Activated naive CD4-positive, alpha-beta T cell treated with anti-CD3 and anti-CD28 coated beads for 36 hours (primary cell): ENCODE measurements around the gene AKAP10. TPM values are rescaled to one million over a fixed set of nuclear protein-coding genes. Genes with fewer than 3 reads are reported as not detected.
"Not testable (repeated sequence)": the region's sequence is repeated elsewhere in the genome, so short reads cannot be mapped to it uniquely, and the experiment has no call there.

ENCODE experiments used
- CTCF ChIA-PET: fragments of 350-600 bp; sonication (Branson Sonifier 250); formaldehyde crosslinking; loops from one replicate; lab custom pipeline; 2021; ENCODE audit warnings: antibody characterized with exemption; lab: Charles Lee
- DNase-seq: peaks from one replicate; pipeline ENCODE4 v3.0.0-alpha.2; 2020
- H3K27ac Mint-ChIP-seq: one replicate; pipeline ENCODE4 v1.8.0; 2021; ENCODE audit warnings: mild to moderate bottlenecking, mixed read lengths
- H3K27me3 Mint-ChIP-seq: one replicate; pipeline ENCODE4 v1.8.0; 2021; ENCODE audit warnings: low read depth, mixed read lengths
- H3K36me3 Mint-ChIP-seq: one replicate; pipeline ENCODE4 v1.8.0; 2021; ENCODE audit warnings: low read depth, mixed read lengths
- H3K4me1 Mint-ChIP-seq: one replicate; pipeline ENCODE4 v1.8.0; 2021; ENCODE audit warnings: low read depth, mixed read lengths
- H3K4me3 Mint-ChIP-seq: one replicate; pipeline ENCODE4 v1.8.0; 2021; ENCODE audit warnings: mild to moderate bottlenecking, moderate library complexity, mixed read lengths
- H3K9me3 Mint-ChIP-seq: one replicate; pipeline ENCODE4 v1.8.0; 2021; ENCODE audit warnings: mixed read lengths
- intact Hi-C: fragments of 100-400 bp; cut with micrococcal nuclease; formaldehyde crosslinking; loops from one replicate; pipeline ENCODE4 v1.15.1; 2023
- total RNA-seq, 2 experiments: library from RNA; stranded (reverse); gene quantifications; one replicate each; pipeline ENCODE4 v1.2.3, GENCODE V29; 2021

The AKAP10 gene
- total RNA-seq, 2 experiments from 2014 or later: 30.3 to 30.4 TPM

- intact Hi-C loops: no loop called here
- no peaks in the 10 kb centered on the region for H3K27me3 Mint-ChIP-seq
- no peaks in the 10 kb centered on the region for H3K9me3 Mint-ChIP-seq
- DNase-seq: no peak
- no peak overlapping the region for H3K4me3 Mint-ChIP-seq
- CTCF ChIA-PET: no interaction called here
- no peak overlapping the region for H3K27ac Mint-ChIP-seq
- H3K4me1 Mint-ChIP-seq: peaks cover 4% of the 10 kb centered on the region
- H3K36me3 Mint-ChIP-seq: peaks cover 37% of the 10 kb centered on the region
Measured at GRCh38 chr17:19904412-19904811, 73.2 kb downstream of the AKAP10 start.

- no peak for DNase-seq
- CTCF ChIA-PET: interaction anchor here (1.2 kb wide), 1 partner anchor 19 kb away, joined by 3 read pairs; no protein-coding TSS in a partner anchor
- intact Hi-C loops: no loop called here
- H3K27ac Mint-ChIP-seq: no peak overlapping the region
- H3K4me1 Mint-ChIP-seq: peaks cover 4% of the 10 kb centered on the region
- H3K27me3 Mint-ChIP-seq: no peaks in the 10 kb centered on the region
- H3K4me3 Mint-ChIP-seq: no peak overlapping the region
- H3K36me3 Mint-ChIP-seq: peaks cover 24% of the 10 kb centered on the region
- H3K9me3 Mint-ChIP-seq: no peaks in the 10 kb centered on the region
Measured at GRCh38 chr17:19900809-19901208, 76.8 kb downstream of the AKAP10 start.

GRCh38 chr17:19897903-19898302, 79.7 kb downstream of the AKAP10 start:
- no peaks in the 10 kb centered on the region for H3K4me1 Mint-ChIP-seq

GRCh38 chr17:19897090-19897837, 80.4 kb downstream of the AKAP10 start:
- Mint-ChIP-seq H3K27ac (no peak overlapping the region), H3K4me1 (no peaks in the 10 kb centered on the region), H3K4me3 (no peak overlapping the region), H3K27me3 (no peaks in the 10 kb centered on the region), H3K9me3 (no peaks in the 10 kb centered on the region), H3K36me3 (peaks cover 7% of the 10 kb centered on the region)
- intact Hi-C loops: no loop called here
- CTCF ChIA-PET: no interaction called here
- DNase-seq: no peak

More at GRCh38 chr17:19897903-19898302, 79.7 kb downstream of the AKAP10 start:
- Mint-ChIP-seq H3K27ac (no peak overlapping the region), H3K36me3 (peaks cover 7% of the 10 kb centered on the region), H3K9me3 (no peaks in the 10 kb centered on the region), H3K27me3 (no peaks in the 10 kb centered on the region), H3K4me3 (no peak overlapping the region)
- no peak for DNase-seq
- intact Hi-C loops: no loop called here
- CTCF ChIA-PET: no interaction called here

GRCh38 chr17:19896679-19897078, 80.9 kb downstream of the AKAP10 start:
- Mint-ChIP-seq H3K27me3 (no peaks in the 10 kb centered on the region), H3K27ac (no peak overlapping the region), H3K4me3 (no peak overlapping the region), H3K36me3 (peaks cover 7% of the 10 kb centered on the region), H3K9me3 (no peaks in the 10 kb centered on the region), H3K4me1 (no peaks in the 10 kb centered on the region)
- no peak for DNase-seq
- CTCF ChIA-PET: no interaction called here
- intact Hi-C loops: no loop called here

- H3K9me3 Mint-ChIP-seq, H3K36me3 Mint-ChIP-seq, H3K27ac Mint-ChIP-seq, H3K27me3 Mint-ChIP-seq, intact Hi-C loops, H3K4me3 Mint-ChIP-seq, H3K4me1 Mint-ChIP-seq, DNase-seq, CTCF ChIA-PET: not testable (repeated sequence)
Measured at GRCh38 chr17:19890554-19890953, 87.1 kb downstream of the AKAP10 start.

- H3K4me1 Mint-ChIP-seq, H3K4me3 Mint-ChIP-seq, H3K36me3 Mint-ChIP-seq, CTCF ChIA-PET, DNase-seq, intact Hi-C loops, H3K9me3 Mint-ChIP-seq, H3K27me3 Mint-ChIP-seq, H3K27ac Mint-ChIP-seq: not testable (repeated sequence)
Measured at GRCh38 chr17:19890001-19890400, 87.6 kb downstream of the AKAP10 start.

GRCh38 chr17:19886116-19886515, 91.5 kb downstream of the AKAP10 start:
- H3K4me3 Mint-ChIP-seq: no peak overlapping the region
- CTCF ChIA-PET: interaction anchor here (0.6 kb wide), 1 partner anchor 125 kb away, joined by 3 read pairs; no protein-coding TSS in a partner anchor
- no peak for DNase-seq
- no peaks in the 10 kb centered on the region for H3K9me3 Mint-ChIP-seq
- no peak overlapping the region for H3K27ac Mint-ChIP-seq
- intact Hi-C loops: no loop called here
- H3K4me1 Mint-ChIP-seq: no peaks in the 10 kb centered on the region
- no peaks in the 10 kb centered on the region for H3K27me3 Mint-ChIP-seq
- no peaks in the 10 kb centered on the region for H3K36me3 Mint-ChIP-seq

GRCh38 chr17:19883537-19884215, 94.0 kb downstream of the AKAP10 start:
- no peaks in the 10 kb centered on the region for H3K36me3 Mint-ChIP-seq
- no peak for DNase-seq
- peaks cover 8% of the 10 kb centered on the region for H3K4me1 Mint-ChIP-seq
- no peaks in the 10 kb centered on the region for H3K27me3 Mint-ChIP-seq
- CTCF ChIA-PET: no interaction called here
- no peak overlapping the region for H3K4me3 Mint-ChIP-seq
- intact Hi-C loops: no loop called here
- no peak overlapping the region for H3K27ac Mint-ChIP-seq
- no peaks in the 10 kb centered on the region for H3K9me3 Mint-ChIP-seq

- no peak for DNase-seq
- peaks cover 38% of the 10 kb centered on the region for H3K4me1 Mint-ChIP-seq
- CTCF ChIA-PET: interaction anchor here (0.6 to 2.1 kb wide), 2 partner anchors 12 to 33 kb away, joined by 3 to 5 read pairs; partner anchors contain the start of gene ULK2
- H3K36me3 Mint-ChIP-seq: no peaks in the 10 kb centered on the region
- H3K27ac Mint-ChIP-seq: no peak overlapping the region
- no peaks in the 10 kb centered on the region for H3K27me3 Mint-ChIP-seq
- H3K9me3 Mint-ChIP-seq: no peaks in the 10 kb centered on the region
- H3K4me3 Mint-ChIP-seq: no peak overlapping the region
- intact Hi-C loops: no loop called here
Measured at GRCh38 chr17:19880393-19880792, 97.2 kb downstream of the AKAP10 start.

- Mint-ChIP-seq H3K4me3 (no peak overlapping the region), H3K27me3 (no peaks in the 10 kb centered on the region), H3K36me3 (no peaks in the 10 kb centered on the region), H3K4me1 (peaks cover 38% of the 10 kb centered on the region), H3K27ac (no peak overlapping the region), H3K9me3 (no peaks in the 10 kb centered on the region)
- CTCF ChIA-PET: no interaction called here
- intact Hi-C loops: no loop called here
- no peak for DNase-seq
Measured at GRCh38 chr17:19877364-19877945, 100.2 kb downstream of the AKAP10 start.

- Mint-ChIP-seq H3K9me3 (no peaks in the 10 kb centered on the region), H3K27ac (no peak overlapping the region), H3K4me1 (peaks cover 38% of the 10 kb centered on the region), H3K27me3 (no peaks in the 10 kb centered on the region), H3K4me3 (peak overlapping the region; percentile 23), H3K36me3 (no peaks in the 10 kb centered on the region)
- intact Hi-C loops: no loop called here
- peak; percentile 47 for DNase-seq
- CTCF ChIA-PET: interaction anchor here (1.2 to 1.5 kb wide), 2 partner anchors 8 to 110 kb away, joined by 3 read pairs; no protein-coding TSS in a partner anchor
Measured at GRCh38 chr17:19876529-19877161, 101.0 kb downstream of the AKAP10 start.
